HG02870 (cell line): Measurements from ENCODE around the gene TNFAIP8.

ENCODE experiments used
- ATAC-seq: cut with Tn5 transposase; IDR thresholded peaks from one replicate; pipeline ENCODE4 v1.9.1; 2021; ENCODE audit warnings: mild to moderate bottlenecking, moderate library complexity; ENCODE audit not compliant: unreplicated experiment

TNFAIP8 gene

GRCh38 chr5:119355685-119356611 is at the start of gene TNFAIP8:
Gene TNFAIP8, plus strand, starts transcription at chr5:119356019. Its CDS starts 72 bp downstream, at chr5:119356091.
- peak; percentile 41 for ATAC-seq

- ATAC-seq, result no peak
Observed at GRCh38 chr5:119307170-119307569, 48.6 kb upstream of the TNFAIP8 start.

- no peak for ATAC-seq
Observed at GRCh38 chr5:119309326-119309725, 46.5 kb upstream of the TNFAIP8 start.

GRCh38 chr5:119311688-119312087 is 44.1 kb upstream of the TNFAIP8 start:
- ATAC-seq, result no peak

GRCh38 chr5:119312403-119312802 is 43.4 kb upstream of the TNFAIP8 start:
- ATAC-seq, result no peak

- ATAC-seq, result no peak
Observed at GRCh38 chr5:119313197-119313596, 42.6 kb upstream of the TNFAIP8 start.

- no peak for ATAC-seq
Observed at GRCh38 chr5:119313658-119314605, 41.9 kb upstream of the TNFAIP8 start.

GRCh38 chr5:119315516-119315949 is 40.3 kb upstream of the TNFAIP8 start:
- ATAC-seq, result peak; percentile 71

- no peak for ATAC-seq
Observed at GRCh38 chr5:119316086-119316485, 39.7 kb upstream of the TNFAIP8 start.

- no peak for ATAC-seq
Observed at GRCh38 chr5:119316906-119317305, 38.9 kb upstream of the TNFAIP8 start.

- ATAC-seq, result peak; percentile 43
Observed at GRCh38 chr5:119318256-119318894, 37.4 kb upstream of the TNFAIP8 start.

GRCh38 chr5:119319401-119319800 is 36.4 kb upstream of the TNFAIP8 start:
- no peak for ATAC-seq

- ATAC-seq, result no peak
Observed at GRCh38 chr5:119319890-119320289, 35.9 kb upstream of the TNFAIP8 start.

- ATAC-seq, result no peak
Observed at GRCh38 chr5:119321569-119322311, 34.1 kb upstream of the TNFAIP8 start.

GRCh38 chr5:119322312-119322947 is 33.4 kb upstream of the TNFAIP8 start:
- no peak for ATAC-seq

GRCh38 chr5:119322948-119323537 is 32.8 kb upstream of the TNFAIP8 start:
- ATAC-seq, result no peak

GRCh38 chr5:119323601-119324000 is 32.2 kb upstream of the TNFAIP8 start:
- ATAC-seq, result no peak

GRCh38 chr5:119324842-119325241 is 31.0 kb upstream of the TNFAIP8 start:
- no peak for ATAC-seq

GRCh38 chr5:119327018-119327417 is 28.8 kb upstream of the TNFAIP8 start:
- no peak for ATAC-seq
